GM12873 (cell line): ENCODE results near the gene FGGY.

Experiments used
- CTCF ChIP-seq: IDR thresholded peaks from 2 replicates; pipeline ENCODE4 v1.5.1; 2012; ENCODE audit warnings: low read depth, mild to moderate bottlenecking, moderate library complexity, low read length, control low read depth; ENCODE audit not compliant: insufficient read depth; ENCODE audit errors: missing control alignments

Gene FGGY

DNA sequence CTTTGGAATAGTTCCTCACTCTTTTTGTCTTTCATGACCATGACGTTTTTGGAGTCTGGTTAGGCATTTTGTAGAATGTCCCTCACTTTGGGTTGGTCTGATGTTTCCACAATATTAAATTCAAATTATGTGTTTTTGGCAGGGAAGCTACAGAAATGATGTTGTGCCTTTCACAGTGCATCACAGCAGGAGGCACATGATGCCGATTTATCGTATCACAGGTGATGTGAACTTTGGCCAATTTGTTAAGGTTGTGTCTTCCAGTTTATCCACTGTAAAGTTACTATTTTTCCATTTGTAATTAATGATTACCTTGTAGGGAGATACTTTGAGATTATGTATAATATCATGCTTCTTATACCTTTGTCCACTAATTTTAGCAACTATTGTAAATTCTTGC is 114.3 kb downstream of the FGGY start:
- TF ChIP-seq CTCF = no peak

- TF ChIP-seq CTCF = no peak
These were observed 115.9 kb downstream of the FGGY start for GRCh38 chr1:59412718-59413326.

GRCh38 chr1:59413327-59413720 is 116.4 kb downstream of the FGGY start:
- no peak for TF ChIP-seq CTCF

DNA sequence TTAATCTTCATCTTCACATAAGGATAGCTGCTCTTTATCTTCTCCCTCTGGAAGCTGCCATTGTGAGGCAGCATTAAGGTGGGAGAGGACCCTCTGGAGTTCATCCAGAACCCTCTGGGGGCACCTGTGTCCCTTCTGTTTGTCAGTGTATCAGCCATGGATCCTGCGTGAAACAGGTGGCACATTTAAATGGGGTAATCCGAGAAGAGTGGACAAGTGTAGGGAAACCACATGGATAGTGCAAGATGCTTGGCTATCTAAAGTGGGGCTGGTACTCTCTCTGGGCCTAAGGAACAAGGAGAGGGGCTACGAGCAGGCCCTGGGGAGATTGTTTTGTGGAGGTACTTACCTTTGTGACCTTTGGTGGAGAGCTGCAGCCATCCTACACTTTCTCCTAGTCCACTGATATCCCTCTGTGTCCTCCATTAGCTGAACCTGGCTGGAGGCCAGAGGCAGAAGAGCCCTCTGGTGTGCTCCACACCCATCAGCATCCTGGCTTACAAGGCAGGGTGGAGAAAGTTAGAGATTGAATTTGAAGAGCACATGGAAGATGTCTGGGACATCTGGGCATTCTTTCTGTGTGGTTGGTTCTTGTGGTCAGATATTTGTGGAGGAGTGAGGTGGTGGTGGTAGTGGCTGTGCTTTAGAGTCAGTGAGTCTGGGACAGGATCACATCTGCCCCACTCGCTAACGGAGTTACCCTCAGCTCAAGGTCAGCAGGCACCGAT is 117.7 kb downstream of the FGGY start:
- no peak for TF ChIP-seq CTCF

- no peak for TF ChIP-seq CTCF
These were observed 118.5 kb downstream of the FGGY start for GRCh38 chr1:59415286-59415850.

DNA sequence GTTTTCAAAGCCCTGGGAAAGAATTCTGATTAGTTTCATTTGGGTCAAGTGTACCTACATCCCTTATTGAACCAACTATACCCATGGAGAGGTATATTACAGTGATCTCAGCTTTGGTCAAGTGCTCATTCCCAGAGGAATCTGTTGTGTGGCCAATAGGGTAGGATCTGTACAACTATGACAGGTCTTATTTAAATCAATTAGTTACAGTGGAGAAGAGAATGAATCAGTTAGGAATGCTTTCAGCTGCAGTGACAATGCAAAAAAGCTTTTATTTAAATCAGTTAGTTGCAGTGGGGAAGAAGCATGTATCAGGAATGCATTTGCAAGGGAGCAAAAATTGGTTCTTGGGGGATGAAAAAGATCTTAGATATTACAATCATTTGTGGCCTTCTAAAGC is 119.0 kb downstream of the FGGY start:
- TF ChIP-seq CTCF = no peak

GRCh38 chr1:59417406-59417805 is 120.5 kb downstream of the FGGY start:
- no peak for TF ChIP-seq CTCF
